Neural cell (in vitro differentiated cells): ENCODE measurements around the gene ASNSD1.

Experiments
- EP300 ChIP-seq: fragments of 450-650 bp; conservative IDR thresholded peaks from 2 replicates; pipeline ENCODE4 v1.6.1; 2014; ENCODE audit warnings: antibody characterized with exemption, mild to moderate bottlenecking, moderate library complexity; ENCODE audit not compliant: poor library complexity, severe bottlenecking
- EZH2 ChIP-seq: fragments of 200-600, 300-800 bp; shearing (Covaris generic), sonication (generic); IDR thresholded peaks from 2 replicates; pipeline ENCODE4 v1.6.1; 2014; ENCODE audit warnings: antibody characterized with exemption, low read length, borderline replicate concordance, mild to moderate bottlenecking; ENCODE audit not compliant: insufficient read depth, poor library complexity, severe bottlenecking
- POLR2AphosphoS5 ChIP-seq: IDR thresholded peaks from 2 replicates; pipeline ENCODE4 v1.6.1; 2012
- RAD21 ChIP-seq: fragments of 450-650 bp; conservative IDR thresholded peaks from 2 replicates; pipeline ENCODE4 v1.6.1; 2014; ENCODE audit warnings: antibody characterized with exemption, mild to moderate bottlenecking, moderate library complexity
- SMC3 ChIP-seq: fragments of 450-650 bp; conservative IDR thresholded peaks from 2 replicates; pipeline ENCODE4 v1.6.1; 2014; ENCODE audit warnings: antibody characterized with exemption, mild to moderate bottlenecking, moderate library complexity; ENCODE audit not compliant: poor library complexity
- TAF1 ChIP-seq: IDR thresholded peaks from 2 replicates; pipeline ENCODE4 v1.6.1; 2012; ENCODE audit warnings: low read depth
- TF ChIP-seq, protein P1 (sequence below): fragments of 450-650 bp; IDR thresholded peaks from 2 replicates; pipeline ENCODE4 v1.5.1; 2014; ENCODE audit warnings: antibody characterized with exemption, mild to moderate bottlenecking, moderate library complexity; ENCODE audit not compliant: poor library complexity, severe bottlenecking
- TF ChIP-seq, protein P2 (sequence below): IDR thresholded peaks from 2 replicates; pipeline ENCODE4 v1.6.1; 2012; ENCODE audit warnings: borderline replicate concordance

DNA sequence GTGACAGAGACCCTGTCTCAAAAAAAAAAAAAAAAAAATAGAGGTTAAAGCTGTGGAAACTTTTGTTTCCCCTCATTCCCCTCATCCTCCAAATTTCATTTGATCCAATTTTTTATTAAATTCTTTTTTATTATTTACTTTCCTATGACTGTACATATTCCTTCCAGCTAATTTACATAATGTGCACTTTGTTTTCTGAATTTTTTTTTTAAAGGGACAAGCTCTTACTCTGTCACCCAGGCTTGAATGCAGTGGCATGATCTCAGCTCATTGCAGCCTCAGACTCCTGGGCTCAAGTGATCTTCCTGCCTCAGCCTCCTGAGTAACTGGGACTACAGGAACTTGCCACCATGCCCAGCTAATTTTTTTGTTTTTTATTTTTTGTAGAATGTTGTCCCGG is 23.6 kb downstream of the ASNSD1 start:
- TF ChIP-seq, protein P1, sequence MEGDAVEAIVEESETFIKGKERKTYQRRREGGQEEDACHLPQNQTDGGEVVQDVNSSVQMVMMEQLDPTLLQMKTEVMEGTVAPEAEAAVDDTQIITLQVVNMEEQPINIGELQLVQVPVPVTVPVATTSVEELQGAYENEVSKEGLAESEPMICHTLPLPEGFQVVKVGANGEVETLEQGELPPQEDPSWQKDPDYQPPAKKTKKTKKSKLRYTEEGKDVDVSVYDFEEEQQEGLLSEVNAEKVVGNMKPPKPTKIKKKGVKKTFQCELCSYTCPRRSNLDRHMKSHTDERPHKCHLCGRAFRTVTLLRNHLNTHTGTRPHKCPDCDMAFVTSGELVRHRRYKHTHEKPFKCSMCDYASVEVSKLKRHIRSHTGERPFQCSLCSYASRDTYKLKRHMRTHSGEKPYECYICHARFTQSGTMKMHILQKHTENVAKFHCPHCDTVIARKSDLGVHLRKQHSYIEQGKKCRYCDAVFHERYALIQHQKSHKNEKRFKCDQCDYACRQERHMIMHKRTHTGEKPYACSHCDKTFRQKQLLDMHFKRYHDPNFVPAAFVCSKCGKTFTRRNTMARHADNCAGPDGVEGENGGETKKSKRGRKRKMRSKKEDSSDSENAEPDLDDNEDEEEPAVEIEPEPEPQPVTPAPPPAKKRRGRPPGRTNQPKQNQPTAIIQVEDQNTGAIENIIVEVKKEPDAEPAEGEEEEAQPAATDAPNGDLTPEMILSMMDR: no peak
- TF ChIP-seq EP300 (no peak), POLR2AphosphoS5 (no peak), SMC3 (no peak), RAD21 (no peak), TAF1 (no peak), EZH2 (no peak)
- TF ChIP-seq, protein P2, sequence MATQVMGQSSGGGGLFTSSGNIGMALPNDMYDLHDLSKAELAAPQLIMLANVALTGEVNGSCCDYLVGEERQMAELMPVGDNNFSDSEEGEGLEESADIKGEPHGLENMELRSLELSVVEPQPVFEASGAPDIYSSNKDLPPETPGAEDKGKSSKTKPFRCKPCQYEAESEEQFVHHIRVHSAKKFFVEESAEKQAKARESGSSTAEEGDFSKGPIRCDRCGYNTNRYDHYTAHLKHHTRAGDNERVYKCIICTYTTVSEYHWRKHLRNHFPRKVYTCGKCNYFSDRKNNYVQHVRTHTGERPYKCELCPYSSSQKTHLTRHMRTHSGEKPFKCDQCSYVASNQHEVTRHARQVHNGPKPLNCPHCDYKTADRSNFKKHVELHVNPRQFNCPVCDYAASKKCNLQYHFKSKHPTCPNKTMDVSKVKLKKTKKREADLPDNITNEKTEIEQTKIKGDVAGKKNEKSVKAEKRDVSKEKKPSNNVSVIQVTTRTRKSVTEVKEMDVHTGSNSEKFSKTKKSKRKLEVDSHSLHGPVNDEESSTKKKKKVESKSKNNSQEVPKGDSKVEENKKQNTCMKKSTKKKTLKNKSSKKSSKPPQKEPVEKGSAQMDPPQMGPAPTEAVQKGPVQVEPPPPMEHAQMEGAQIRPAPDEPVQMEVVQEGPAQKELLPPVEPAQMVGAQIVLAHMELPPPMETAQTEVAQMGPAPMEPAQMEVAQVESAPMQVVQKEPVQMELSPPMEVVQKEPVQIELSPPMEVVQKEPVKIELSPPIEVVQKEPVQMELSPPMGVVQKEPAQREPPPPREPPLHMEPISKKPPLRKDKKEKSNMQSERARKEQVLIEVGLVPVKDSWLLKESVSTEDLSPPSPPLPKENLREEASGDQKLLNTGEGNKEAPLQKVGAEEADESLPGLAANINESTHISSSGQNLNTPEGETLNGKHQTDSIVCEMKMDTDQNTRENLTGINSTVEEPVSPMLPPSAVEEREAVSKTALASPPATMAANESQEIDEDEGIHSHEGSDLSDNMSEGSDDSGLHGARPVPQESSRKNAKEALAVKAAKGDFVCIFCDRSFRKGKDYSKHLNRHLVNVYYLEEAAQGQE: no peak
